GM23338 (cell line): ENCODE data around the gene LAMB1. TPM values are rescaled to one million over a fixed set of nuclear protein-coding genes. Genes with fewer than 3 reads are reported as not detected.
A peak's percentile ranks its signal among the peaks of the same experiment; 100 is the strongest.

Experiments used
- ATAC-seq: fragments of 200-7000 bp; cut with Tn5 transposase; 3 replicates; pipeline ENCODE4 v1.9.1; 2020
- DNase-seq: peaks from one replicate; pipeline ENCODE4 v3.0.0-alpha.2; 2015; ENCODE audit warnings: low spot score
- H2AFZ ChIP-seq: fragments of 200-600 bp; sonication (generic); 2 replicates; pipeline ENCODE4 v1.8.0; 2016; ENCODE audit warnings: antibody characterized with exemption, mild to moderate bottlenecking, moderate library complexity
- H3F3A ChIP-seq: fragments of 200-600 bp; sonication (generic); replicated peaks from 2 replicates; pipeline ENCODE4 v1.8.0; 2017; ENCODE audit warnings: antibody characterized with exemption, mixed run types, low read depth
- H3K27ac ChIP-seq: fragments of 200-600 bp; sonication (generic); 2 replicates; pipeline ENCODE4 v1.6.1; 2016; ENCODE audit warnings: low read depth
- H3K27me3 ChIP-seq: fragments of 200-600 bp; sonication (generic); 2 replicates; pipeline ENCODE4 v1.8.0; 2016; ENCODE audit warnings: mild to moderate bottlenecking, mixed run types, moderate library complexity; ENCODE audit not compliant: insufficient read depth
- H3K36me3 ChIP-seq: fragments of 200-600 bp; sonication (generic); 2 replicates; pipeline ENCODE4 v1.8.0; 2016; ENCODE audit warnings: mild to moderate bottlenecking; ENCODE audit not compliant: insufficient read depth
- H3K4me1 ChIP-seq: fragments of 200-600 bp; sonication (generic); 2 replicates; pipeline ENCODE4 v1.8.0; 2016; ENCODE audit warnings: mild to moderate bottlenecking, moderate library complexity; ENCODE audit not compliant: insufficient read depth
- H3K4me2 ChIP-seq: fragments of 200-600 bp; sonication (generic); 2 replicates; pipeline ENCODE4 v1.7.1; 2017; ENCODE audit warnings: mixed run types
- H3K4me3 ChIP-seq: fragments of 200-600 bp; sonication (generic); 2 replicates; pipeline ENCODE4 v1.6.1; 2016; ENCODE audit warnings: mixed run types
- H3K79me2 ChIP-seq: fragments of 200-600 bp; sonication (generic); replicated peaks from 2 replicates; pipeline ENCODE4 v1.8.0; 2017; ENCODE audit warnings: mild to moderate bottlenecking; ENCODE audit not compliant: insufficient read depth
- H3K9me2 ChIP-seq: fragments of 200-600 bp; sonication (generic); 2 replicates; pipeline ENCODE4 v1.8.0; 2017; ENCODE audit not compliant: insufficient read depth
- H4K20me1 ChIP-seq: fragments of 200-600 bp; sonication (generic); replicated peaks from 2 replicates; pipeline ENCODE4 v1.8.0; 2017; ENCODE audit warnings: mild to moderate bottlenecking; ENCODE audit not compliant: insufficient read depth
- H3K27ac Mint-ChIP-seq: 2 replicates; pipeline ENCODE4 v1.8.0; 2020; ENCODE audit warnings: inconsistent platforms, mild to moderate bottlenecking, moderate library complexity, mixed read lengths
- H3K27me3 Mint-ChIP-seq: 3 replicates; pipeline ENCODE4 v1.8.0; 2022; ENCODE audit warnings: low read depth, mild to moderate bottlenecking, moderate library complexity, mixed read lengths, inconsistent platforms; ENCODE audit not compliant: insufficient read depth, poor library complexity
- H3K36me3 Mint-ChIP-seq: 3 replicates; pipeline ENCODE4 v1.8.0; 2021; ENCODE audit warnings: low read depth, mild to moderate bottlenecking, inconsistent platforms, moderate library complexity, mixed read lengths
- H3K4me1 Mint-ChIP-seq: 3 replicates; pipeline ENCODE4 v1.8.0; 2020; ENCODE audit warnings: mild to moderate bottlenecking, inconsistent platforms, mixed read lengths
- H3K4me3 Mint-ChIP-seq: 3 replicates; pipeline ENCODE4 v1.8.0; 2021; ENCODE audit warnings: moderate library complexity, mild to moderate bottlenecking, inconsistent platforms, mixed read lengths
- H3K9me3 Mint-ChIP-seq: 3 replicates; pipeline ENCODE4 v1.8.0; 2020; ENCODE audit warnings: moderate library complexity, mild to moderate bottlenecking, inconsistent platforms, mixed read lengths
- CREB1 ChIP-seq: fragments of 250-450 bp; sonication (Bioruptor Pico); IDR thresholded peaks from 2 replicates; pipeline ENCODE4 v1.5.0; 2020; ENCODE audit warnings: low read depth, mild to moderate bottlenecking, moderate library complexity
- EZH2 ChIP-seq: fragments of 200-600 bp; sonication (generic); IDR thresholded peaks from one replicate; pipeline ENCODE4 v1.8.0; 2017; ENCODE audit warnings: antibody characterized with exemption, mild to moderate bottlenecking, low read depth; ENCODE audit not compliant: unreplicated experiment
- JUNB ChIP-seq: IDR thresholded peaks from one replicate; pipeline ENCODE4 v1.6.1; 2016; ENCODE audit warnings: antibody characterized with exemption; ENCODE audit not compliant: unreplicated experiment
- NANOG ChIP-seq: IDR thresholded peaks from 2 replicates; pipeline ENCODE4 v1.6.1; 2016; ENCODE audit warnings: antibody characterized with exemption, borderline replicate concordance
- POLR2AphosphoS5 ChIP-seq: IDR thresholded peaks from 2 replicates; pipeline ENCODE4 v1.6.1; 2016; ENCODE audit warnings: antibody characterized with exemption, low read depth
- STAT1 ChIP-seq: IDR thresholded peaks from one replicate; pipeline ENCODE4 v1.6.1; 2016; ENCODE audit warnings: antibody characterized with exemption; ENCODE audit not compliant: unreplicated experiment
- ZNF114 ChIP-seq: fragments of 250-450 bp; sonication (Bioruptor Pico); IDR thresholded peaks from 2 replicates; pipeline ENCODE4 v1.5.0; 2020; ENCODE audit warnings: mild to moderate bottlenecking, moderate library complexity
- ZNF331 ChIP-seq: fragments of 250-450 bp; sonication (Bioruptor Pico); IDR thresholded peaks from 2 replicates; pipeline ENCODE4 v1.5.0; 2020; ENCODE audit warnings: low read depth, mild to moderate bottlenecking, moderate library complexity
- polyA plus RNA-seq: library from polyadenylated mRNA; unstranded; fragments of >200 nt; fragmentation: Nextera tagmentation; extraction: Ambion mirVana; gene quantifications from 2 replicates; pipeline ENCODE4 v1.2.1, GENCODE V29; 2016
- total RNA-seq: library from RNA; depleted of rRNA; stranded (reverse); fragments of >200 nt; shearing (Covaris generic); gene quantifications from 2 replicates; pipeline ENCODE4 v1.2.3, GENCODE V29; 2014
- TF ChIP-seq, protein P1 (sequence below): IDR thresholded peaks from 2 replicates; pipeline ENCODE4 v1.6.1; 2016; ENCODE audit warnings: antibody characterized with exemption

Gene LAMB1
- total and polyA plus RNA-seq, 2 experiments from 2014 or later = 53.5 to 57.8 TPM

DNA sequence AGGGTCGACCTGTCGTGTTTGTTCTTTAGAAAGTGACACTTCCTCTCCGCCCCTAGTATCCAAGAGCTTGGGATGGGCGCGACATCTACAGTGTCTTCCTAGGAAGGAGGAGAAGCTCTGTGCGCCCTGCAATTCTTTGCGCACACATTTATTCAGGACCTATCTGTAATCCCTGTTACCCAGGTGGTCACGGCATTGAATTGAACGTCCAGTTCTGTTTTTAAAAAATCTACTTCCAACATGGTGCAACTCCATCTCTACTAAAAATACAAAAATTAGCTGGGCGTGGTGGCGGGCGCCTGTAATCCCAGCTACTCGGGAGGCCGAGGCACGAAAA, 606 bp upstream of the LAMB1 start:
- Histone ChIP-seq H3F3A (peaks cover 6% of the 10 kb centered on the region; the same call in 1 of the 2 replicates), H3K4me1 (peaks cover 20% of the 10 kb centered on the region; the same call in 1 of the 2 replicates), H3K4me3 (peak overlapping the region; percentile 92), H3K27me3 (peaks cover 75% of the 10 kb centered on the region), H2AFZ (peak overlapping the region; percentile 94), H3K36me3 (peaks cover 4% of the 10 kb centered on the region; the same call in 1 of the 2 replicates), H3K9me2 (no peaks in the 10 kb centered on the region), H3K27ac (no peak overlapping the region), H3K79me2 (no peaks in the 10 kb centered on the region), H4K20me1 (no peaks in the 10 kb centered on the region; the same call in 1 of the 2 replicates), H3K4me2 (peak overlapping the region; percentile 98)
- peaks cover 4% of the 10 kb centered on the region; the same call in 2 of the 3 replicates for H3K9me3 Mint-ChIP-seq
- ATAC-seq = peak; percentile 4
- peaks cover 21% of the 10 kb centered on the region for H3K4me1 Mint-ChIP-seq
- H3K4me3 Mint-ChIP-seq = peak overlapping the region; percentile 86
- no peak for TF ChIP-seq JUNB
- peak; percentile 58 for TF ChIP-seq EZH2
- no peaks in the 10 kb centered on the region; the same call in 2 of the 3 replicates for H3K36me3 Mint-ChIP-seq
- peak; percentile 57 for DNase-seq
- peaks cover 67% of the 10 kb centered on the region for H3K27me3 Mint-ChIP-seq
- H3K27ac Mint-ChIP-seq = no peak overlapping the region

DNA sequence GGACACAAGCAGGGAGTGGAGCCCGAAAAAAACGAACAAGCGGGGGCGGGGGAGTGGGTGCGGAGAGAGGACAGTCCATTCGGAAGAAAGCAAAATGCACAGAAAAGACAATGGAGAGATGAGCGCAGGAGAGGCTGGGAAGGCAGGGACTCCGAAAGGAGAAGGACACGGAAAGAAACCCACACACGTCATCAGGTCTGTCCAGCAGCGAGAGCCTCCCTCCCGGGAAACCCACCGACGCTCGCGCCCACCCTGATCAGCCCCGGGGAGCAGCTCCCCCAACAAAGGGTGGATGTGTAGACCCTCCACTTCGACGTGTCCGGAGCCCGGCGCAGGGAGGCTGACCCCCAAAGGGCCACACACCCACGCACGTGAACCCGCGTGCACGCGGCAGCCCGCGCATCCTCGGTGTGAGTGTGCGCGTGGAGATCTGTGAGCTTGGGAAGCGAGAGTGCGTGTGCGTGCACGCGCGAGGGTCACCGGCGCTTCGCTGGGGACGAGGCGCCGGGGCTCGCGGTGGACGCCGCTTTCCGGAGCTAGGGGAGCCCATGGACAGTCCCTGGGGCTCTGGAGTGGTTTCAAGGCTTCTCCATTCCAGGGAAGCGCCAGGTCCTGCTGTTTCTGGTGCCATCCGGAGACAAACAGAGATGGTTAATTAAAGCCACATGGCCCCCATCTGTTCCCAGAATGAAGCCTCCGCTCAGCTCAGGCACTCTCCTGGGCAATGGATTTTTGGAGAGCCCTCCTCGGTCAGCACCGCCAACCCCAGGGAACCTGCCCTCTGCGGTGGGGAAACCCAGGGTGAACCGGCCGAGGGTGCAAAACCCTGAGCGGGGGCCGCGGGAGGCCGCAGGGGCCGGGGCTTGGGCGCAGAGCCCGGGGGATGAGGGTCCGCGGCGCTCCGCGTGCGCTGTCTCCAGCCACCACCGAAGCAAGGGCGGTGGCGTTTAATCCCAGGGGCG, 916 bp downstream of the LAMB1 start:
- H3K4me1 Mint-ChIP-seq = peaks cover 21% of the 10 kb centered on the region
- peak overlapping the region; percentile 86 for H3K4me3 Mint-ChIP-seq
- Histone ChIP-seq H3K9me2 (no peaks in the 10 kb centered on the region), H3K79me2 (no peaks in the 10 kb centered on the region), H3K27ac (no peak overlapping the region), H3K36me3 (peaks cover 4% of the 10 kb centered on the region; the same call in 1 of the 2 replicates), H3K4me3 (peak overlapping the region; percentile 92), H3F3A (peaks cover 6% of the 10 kb centered on the region; the same call in 1 of the 2 replicates), H3K4me1 (peaks cover 20% of the 10 kb centered on the region; the same call in 1 of the 2 replicates), H2AFZ (peak overlapping the region; percentile 94), H3K27me3 (peaks cover 67% of the 10 kb centered on the region), H4K20me1 (no peaks in the 10 kb centered on the region; the same call in 1 of the 2 replicates), H3K4me2 (peak overlapping the region; percentile 98)
- TF ChIP-seq EZH2 = peak; percentile 15
- TF ChIP-seq CREB1 (CRISPR knock-in tag) = no peak
- peaks cover 62% of the 10 kb centered on the region for H3K27me3 Mint-ChIP-seq
- no peak overlapping the region for H3K27ac Mint-ChIP-seq
- peak; percentile 56 for DNase-seq
- peak; percentile 36 for ATAC-seq
- peaks cover 4% of the 10 kb centered on the region; the same call in 2 of the 3 replicates for H3K9me3 Mint-ChIP-seq
- H3K36me3 Mint-ChIP-seq = peaks cover 3% of the 10 kb centered on the region; the same call in 1 of the 3 replicates

DNA sequence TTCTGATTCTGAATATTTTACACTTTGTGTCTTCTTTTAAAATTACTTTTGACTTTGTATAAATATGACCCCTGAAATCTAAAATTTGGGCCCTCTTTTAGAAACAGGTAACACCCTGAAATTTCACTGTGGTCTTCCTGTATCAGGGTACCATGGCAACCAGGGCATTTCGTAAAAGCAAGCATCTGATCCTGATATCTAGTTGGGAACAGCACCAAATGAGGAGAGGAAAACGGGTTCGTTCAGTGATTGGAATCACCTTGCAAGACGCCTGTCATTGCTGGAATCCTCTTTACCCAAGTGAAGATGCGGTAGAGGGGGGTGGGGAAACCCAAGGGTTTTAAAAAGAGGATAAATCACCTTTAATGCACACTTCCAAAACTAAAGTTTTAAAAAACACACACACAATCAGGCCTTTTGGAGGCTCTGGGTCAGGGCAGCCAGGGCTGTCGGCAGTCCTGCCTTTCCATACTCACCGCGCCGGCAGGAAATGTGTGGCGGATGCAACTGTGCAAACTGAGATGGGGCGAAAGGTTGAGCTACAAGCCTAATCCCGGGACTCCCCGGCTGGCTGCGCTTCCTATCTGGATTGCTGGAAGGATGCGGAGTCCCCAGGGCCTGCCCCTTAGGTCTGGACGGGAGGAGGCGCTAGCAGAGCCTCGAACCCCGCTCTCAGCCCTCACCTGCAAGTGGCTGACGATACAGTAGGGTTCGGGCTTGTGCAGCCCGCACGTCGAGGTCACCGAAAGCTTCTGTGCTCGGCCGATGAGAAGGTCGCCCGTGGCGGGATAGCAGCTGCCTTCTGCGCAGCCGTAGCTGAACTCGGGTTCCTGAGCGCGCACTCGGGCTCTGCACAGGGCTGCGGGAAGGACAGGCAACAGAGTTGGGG, 1.8 kb downstream of the LAMB1 start:
- Histone ChIP-seq H3F3A (peaks cover 6% of the 10 kb centered on the region; the same call in 1 of the 2 replicates), H2AFZ (peak overlapping the region; percentile 94), H4K20me1 (no peaks in the 10 kb centered on the region; the same call in 1 of the 2 replicates), H3K36me3 (peaks cover 4% of the 10 kb centered on the region; the same call in 1 of the 2 replicates), H3K27ac (no peak overlapping the region), H3K9me2 (no peaks in the 10 kb centered on the region), H3K4me3 (peak overlapping the region; percentile 92), H3K79me2 (no peaks in the 10 kb centered on the region), H3K4me1 (peaks cover 25% of the 10 kb centered on the region), H3K27me3 (peaks cover 58% of the 10 kb centered on the region), H3K4me2 (peak overlapping the region; percentile 98)
- Mint-ChIP-seq H3K36me3 (peaks cover 3% of the 10 kb centered on the region; the same call in 2 of the 3 replicates), H3K4me1 (peaks cover 23% of the 10 kb centered on the region), H3K9me3 (peaks cover 4% of the 10 kb centered on the region; the same call in 2 of the 3 replicates), H3K27me3 (peaks cover 53% of the 10 kb centered on the region), H3K27ac (no peak overlapping the region), H3K4me3 (peak overlapping the region; percentile 86)
- DNase-seq (peak; percentile 89), ATAC-seq (peak; percentile 75)
- TF ChIP-seq ZNF114 (CRISPR knock-in tag) = no peak
- TF ChIP-seq, protein P1, sequence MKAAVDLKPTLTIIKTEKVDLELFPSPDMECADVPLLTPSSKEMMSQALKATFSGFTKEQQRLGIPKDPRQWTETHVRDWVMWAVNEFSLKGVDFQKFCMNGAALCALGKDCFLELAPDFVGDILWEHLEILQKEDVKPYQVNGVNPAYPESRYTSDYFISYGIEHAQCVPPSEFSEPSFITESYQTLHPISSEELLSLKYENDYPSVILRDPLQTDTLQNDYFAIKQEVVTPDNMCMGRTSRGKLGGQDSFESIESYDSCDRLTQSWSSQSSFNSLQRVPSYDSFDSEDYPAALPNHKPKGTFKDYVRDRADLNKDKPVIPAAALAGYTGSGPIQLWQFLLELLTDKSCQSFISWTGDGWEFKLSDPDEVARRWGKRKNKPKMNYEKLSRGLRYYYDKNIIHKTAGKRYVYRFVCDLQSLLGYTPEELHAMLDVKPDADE = no peak
- no peak for TF ChIP-seq STAT1
- no peak for TF ChIP-seq ZNF331 (CRISPR knock-in tag)
- no peak for TF ChIP-seq NANOG
- no peak for TF ChIP-seq CREB1 (CRISPR knock-in tag)
- TF ChIP-seq POLR2AphosphoS5 = no peak
